Measurements from ENCODE around the gene TRERF1.

TRERF1 gene

GRCh38 chr6:42366011-42366705 is 85.6 kb downstream of the TRERF1 start:
- no peak for DNase-seq

GRCh38 chr6:42365021-42365420 is 86.7 kb downstream of the TRERF1 start:
- no peak for DNase-seq

- DNase-seq: no peak
Observed at GRCh38 chr6:42363926-42364849, 87.5 kb downstream of the TRERF1 start.

GRCh38 chr6:42361036-42361435 is 90.7 kb downstream of the TRERF1 start:
- DNase-seq: no peak

- no peak for DNase-seq
Observed at GRCh38 chr6:42359021-42359420, 92.7 kb downstream of the TRERF1 start.

- DNase-seq: no peak
Observed at GRCh38 chr6:42355416-42355815, 96.3 kb downstream of the TRERF1 start.

GRCh38 chr6:42354702-42355101 is 97.0 kb downstream of the TRERF1 start:
- no peak for DNase-seq

- DNase-seq: no peak
Observed at GRCh38 chr6:42352856-42353564, 98.7 kb downstream of the TRERF1 start.

- DNase-seq: no peak
Observed at GRCh38 chr6:42350911-42351310, 100.8 kb downstream of the TRERF1 start.

GRCh38 chr6:42349753-42350511 is 101.8 kb downstream of the TRERF1 start:
- no peak for DNase-seq

- no peak for DNase-seq
Observed at GRCh38 chr6:42347456-42347855, 104.3 kb downstream of the TRERF1 start.

- DNase-seq: no peak
Observed at GRCh38 chr6:42345696-42346416, 105.9 kb downstream of the TRERF1 start.

GRCh38 chr6:42344756-42345155 is 107.0 kb downstream of the TRERF1 start:
- DNase-seq: no peak

GRCh38 chr6:42341771-42342553 is 109.8 kb downstream of the TRERF1 start:
- DNase-seq: no peak

GRCh38 chr6:42341221-42341620 is 110.5 kb downstream of the TRERF1 start:
- no peak for DNase-seq

GRCh38 chr6:42340511-42340910 is 111.2 kb downstream of the TRERF1 start:
- no peak for DNase-seq

GRCh38 chr6:42339991-42340401 is 111.7 kb downstream of the TRERF1 start:
- DNase-seq: no peak

- DNase-seq: no peak
Observed at GRCh38 chr6:42338744-42339222, 112.9 kb downstream of the TRERF1 start.

- DNase-seq: no peak
Observed at GRCh38 chr6:42337985-42338743, 113.6 kb downstream of the TRERF1 start.

- DNase-seq: no peak
Observed at GRCh38 chr6:42336431-42336830, 115.3 kb downstream of the TRERF1 start.
